Left ventricle myocardium inferior (tissue), 1 donor: ENCODE data around the gene NEURL1. TPM values are rescaled to one million over a fixed set of nuclear protein-coding genes. Genes with fewer than 3 reads are reported as not detected.

ENCODE experiments used
- DNase-seq: peaks from one replicate; pipeline ENCODE4 v3.0.0-alpha.2; 2020
- H3K27ac ChIP-seq: fragments of 200-600 bp; replicated peaks from 2 replicates; pipeline ENCODE4 v1.8.0; 2021
- H3K27me3 ChIP-seq: fragments of 200-600 bp; 2 replicates; pipeline ENCODE4 v1.8.0; 2021; ENCODE audit warnings: low read depth
- H3K36me3 ChIP-seq: fragments of 200-600 bp; 2 replicates; pipeline ENCODE4 v1.8.0; 2021
- H3K4me1 ChIP-seq: fragments of 200-600 bp; 2 replicates; pipeline ENCODE4 v1.8.0; 2021
- H3K4me3 ChIP-seq: fragments of 200-600 bp; 2 replicates; pipeline ENCODE4 v1.8.0; 2021; ENCODE audit warnings: mild to moderate bottlenecking, moderate library complexity
- H3K9me3 ChIP-seq: fragments of 200-600 bp; replicated peaks from 2 replicates; pipeline ENCODE4 v1.8.0; 2021
- CTCF ChIP-seq: fragments of 200-600 bp; IDR thresholded peaks from 2 replicates; pipeline ENCODE4 v1.8.0; 2021; ENCODE audit warnings: antibody characterized with exemption, mild to moderate bottlenecking, borderline replicate concordance
- intact Hi-C: fragments of 100-400 bp; cut with micrococcal nuclease; formaldehyde crosslinking; loops from one replicate; pipeline ENCODE4 v1.11.0; 2022
- total RNA-seq: library from RNA; stranded (reverse); fragmentation: NEBNext Ultra II Directional; extraction: Animal tissue kit (Norgen Biotek cat#: 25700); gene quantifications from one replicate; pipeline ENCODE4 v1.2.1, GENCODE V29; 2021
- donor health status: DM: no; HTN: yes; CAD: no; lungs with severe emphysema.

Gene NEURL1
- total RNA-seq, 1 donor from 2014 or later, result 0.14 TPM

GRCh38 chr10:103457896-103458583 is 35.5 kb upstream of the NEURL1 start:
- no peak overlapping the region for H3K4me3 ChIP-seq
- no peak for DNase-seq
- TF ChIP-seq CTCF, result no peak
- no peaks in the 10 kb centered on the region for H3K4me1 ChIP-seq
- H3K36me3 ChIP-seq, result no peaks in the 10 kb centered on the region
- no peaks in the 10 kb centered on the region for H3K9me3 ChIP-seq
- no peaks in the 10 kb centered on the region for H3K27me3 ChIP-seq
- H3K27ac ChIP-seq, result no peak overlapping the region
- intact Hi-C loops, result no loop called here

GRCh38 chr10:103458720-103459119 is 34.8 kb upstream of the NEURL1 start, which contains the start of gene CALHM1:
Gene CALHM1, minus strand, starts transcription at chr10:103458900. Its CDS starts 149 bp downstream, at chr10:103458751.
- Histone ChIP-seq H3K27ac (no peak within 1 kb of the TSS), H3K9me3 (no peaks in the 10 kb centered on the region), H3K4me3 (no peak within 1 kb of the TSS), H3K27me3 (no peaks in the 10 kb centered on the region), H3K36me3 (no peaks in the 10 kb centered on the region), H3K4me1 (no peaks in the 10 kb centered on the region)
- no peak for DNase-seq
- intact Hi-C loops, result no loop called here
- no peak for TF ChIP-seq CTCF

- H3K27ac ChIP-seq, result no peak overlapping the region
- DNase-seq, result no peak
- no peaks in the 10 kb centered on the region for H3K4me1 ChIP-seq
- no peaks in the 10 kb centered on the region for H3K9me3 ChIP-seq
- intact Hi-C loops, result no loop called here
- H3K27me3 ChIP-seq, result no peaks in the 10 kb centered on the region
- no peak overlapping the region for H3K4me3 ChIP-seq
- TF ChIP-seq CTCF, result no peak
- H3K36me3 ChIP-seq, result no peaks in the 10 kb centered on the region
Observed at GRCh38 chr10:103459615-103460014, 33.9 kb upstream of the NEURL1 start.

GRCh38 chr10:103463499-103463898 is 30.0 kb upstream of the NEURL1 start:
- no peak overlapping the region for H3K27ac ChIP-seq
- intact Hi-C loops, result no loop called here
- no peaks in the 10 kb centered on the region for H3K36me3 ChIP-seq
- H3K9me3 ChIP-seq, result no peaks in the 10 kb centered on the region
- TF ChIP-seq CTCF, result no peak
- no peak for DNase-seq
- no peaks in the 10 kb centered on the region for H3K27me3 ChIP-seq
- no peak overlapping the region for H3K4me3 ChIP-seq
- no peaks in the 10 kb centered on the region for H3K4me1 ChIP-seq

- Histone ChIP-seq H3K27me3 (no peaks in the 10 kb centered on the region), H3K9me3 (no peaks in the 10 kb centered on the region), H3K4me1 (no peaks in the 10 kb centered on the region), H3K27ac (no peak overlapping the region), H3K4me3 (no peak overlapping the region), H3K36me3 (no peaks in the 10 kb centered on the region)
- no peak for DNase-seq
- TF ChIP-seq CTCF, result no peak
- intact Hi-C loops, result no loop called here
Observed at GRCh38 chr10:103465411-103466179, 27.9 kb upstream of the NEURL1 start.
